Progenitor cell of endocrine pancreas (in vitro differentiated cells): ENCODE results near the gene DENND6B. TPM values are rescaled to one million over a fixed set of nuclear protein-coding genes. Genes with fewer than 3 reads are reported as not detected.
"Not testable (repeated sequence)": the region's sequence is repeated elsewhere in the genome, so short reads cannot be mapped to it uniquely, and the experiment has no call there.

ENCODE experiments used
- DNase-seq: peaks from one replicate; pipeline ENCODE4 v3.0.0; 2021; ENCODE audit warnings: low spot score; ENCODE audit not compliant: unreplicated experiment
- H3K27ac Mint-ChIP-seq: 2 replicates; pipeline ENCODE4 v1.8.0; 2021; ENCODE audit warnings: mild to moderate bottlenecking, moderate library complexity, mixed read lengths
- H3K27me3 Mint-ChIP-seq: 2 replicates; pipeline ENCODE4 v1.8.0; 2021; ENCODE audit warnings: mixed read lengths
- H3K36me3 Mint-ChIP-seq: 2 replicates; pipeline ENCODE4 v1.8.0; 2022; ENCODE audit warnings: mixed read lengths; ENCODE audit not compliant: insufficient read depth
- H3K4me1 Mint-ChIP-seq: 2 replicates; pipeline ENCODE4 v1.8.0; 2021; ENCODE audit warnings: low read depth, mixed read lengths
- H3K4me3 Mint-ChIP-seq: 2 replicates; pipeline ENCODE4 v1.8.0; 2021; ENCODE audit warnings: low read depth, mild to moderate bottlenecking, moderate library complexity, mixed read lengths
- H3K9me3 Mint-ChIP-seq: 2 replicates; pipeline ENCODE4 v1.8.0; 2021; ENCODE audit warnings: low read depth, mixed read lengths
- CTCF ChIP-seq: fragments of 200-600 bp; sonication (generic); IDR thresholded peaks from one replicate; pipeline ENCODE4 v1.5.0; 2021; ENCODE audit warnings: antibody characterized with exemption, mild to moderate bottlenecking; ENCODE audit not compliant: unreplicated experiment
- long read RNA-seq: library from polyadenylated mRNA; unstranded; transcript quantifications from one replicate; pipeline ENCODE4 v2.0.0, GENCODE V29; 2020
- total RNA-seq: library from RNA; stranded (reverse); gene quantifications from 2 replicates; pipeline ENCODE4 v1.2.1, GENCODE V29; 2021

Gene DENND6B
- 35.1 and 36.4 TPM in 2 replicates for total RNA-seq
- long read RNA-seq, full-length matches to known transcripts = 3 of 9 reads
- long read RNA-seq, partial matches to known transcripts = 0 of 9 reads
- long read RNA-seq, other reads (novel, unspliced or antisense) = 6 of 9 reads

- Mint-ChIP-seq H3K27ac (peak within 1 kb of the TSS; percentile 90), H3K4me1 (peaks cover 7% of the 10 kb centered on the region), H3K27me3 (no peaks in the 10 kb centered on the region), H3K9me3 (no peaks in the 10 kb centered on the region), H3K36me3 (no peaks in the 10 kb centered on the region), H3K4me3 (peak within 1 kb of the TSS; percentile 94)
- TF ChIP-seq CTCF = peak; percentile 56
- peak; percentile 74 for DNase-seq
Observed at GRCh38 chr22:50326956-50327710, at the start of gene DENND6B. Gene DENND6B, minus strand, starts transcription at chr22:50327012. Its CDS starts 24 bp downstream, at chr22:50326988.

DNA sequence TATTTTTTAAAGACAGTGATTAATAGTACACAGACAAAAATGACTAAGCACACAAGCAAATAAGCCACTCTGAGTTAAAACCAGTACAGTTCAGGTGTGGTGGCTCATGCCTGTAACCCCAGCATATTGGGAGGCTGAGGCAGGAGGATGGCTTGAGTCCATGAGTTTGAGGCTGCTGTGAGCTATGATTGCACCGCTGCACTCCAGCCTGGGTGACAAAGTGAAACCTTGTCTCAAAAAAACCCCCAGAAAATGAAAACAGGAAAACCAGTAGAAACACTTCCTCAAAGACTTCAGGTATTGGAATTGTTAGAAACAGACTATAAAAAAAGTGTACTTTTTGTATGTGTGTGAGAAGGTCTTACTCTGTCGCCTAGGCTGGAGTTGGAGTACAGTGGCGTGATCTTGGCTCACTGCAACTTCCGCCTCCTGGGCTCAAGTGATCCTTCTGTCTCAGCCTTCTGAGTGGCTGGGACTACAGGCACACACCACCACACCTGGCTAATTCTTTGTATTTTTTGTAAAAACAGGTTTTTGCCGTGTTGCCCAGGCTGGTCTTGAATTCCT is 49.4 kb upstream of the DENND6B start:
- H3K9me3 Mint-ChIP-seq = no peaks in the 10 kb centered on the region
- DNase-seq = no peak
- no peaks in the 10 kb centered on the region for H3K27me3 Mint-ChIP-seq
- H3K4me1 Mint-ChIP-seq = no peaks in the 10 kb centered on the region
- H3K4me3 Mint-ChIP-seq = no peak overlapping the region
- no peak for TF ChIP-seq CTCF
- H3K27ac Mint-ChIP-seq = no peak overlapping the region
- H3K36me3 Mint-ChIP-seq = peaks cover 36% of the 10 kb centered on the region

DNA sequence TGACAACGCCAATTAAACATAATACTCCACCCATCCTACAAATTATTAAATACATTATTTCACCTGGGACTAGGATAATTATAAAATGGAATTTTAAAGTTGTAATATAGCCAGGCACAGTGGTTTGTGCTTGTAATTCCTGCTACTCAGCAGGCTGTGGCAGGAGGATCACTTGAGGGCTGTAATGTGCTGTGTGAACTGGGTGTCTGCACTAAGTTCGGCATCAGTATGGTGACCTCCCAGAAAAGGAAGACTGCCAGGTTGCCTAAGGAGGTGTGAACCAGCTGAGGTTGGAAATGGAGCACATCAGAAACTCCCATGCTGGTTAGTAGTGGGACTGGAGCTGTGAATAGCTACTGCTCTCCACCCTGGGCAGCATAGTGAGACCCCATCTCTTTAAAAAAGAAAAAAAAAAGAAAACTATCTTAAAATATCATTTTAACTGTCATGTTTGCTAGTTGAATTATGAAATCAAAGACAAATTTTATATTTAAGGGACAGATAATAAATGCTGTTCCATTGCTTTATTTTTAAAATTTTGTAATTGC is 44.4 kb upstream of the DENND6B start:
- Mint-ChIP-seq H3K4me3 (no peak overlapping the region), H3K9me3 (no peaks in the 10 kb centered on the region), H3K36me3 (peaks cover 32% of the 10 kb centered on the region), H3K27ac (no peak overlapping the region), H3K4me1 (no peaks in the 10 kb centered on the region), H3K27me3 (no peaks in the 10 kb centered on the region)
- TF ChIP-seq CTCF = no peak
- no peak for DNase-seq

- H3K27me3 Mint-ChIP-seq = no peaks in the 10 kb centered on the region
- no peak for TF ChIP-seq CTCF
- H3K9me3 Mint-ChIP-seq = no peaks in the 10 kb centered on the region
- H3K27ac Mint-ChIP-seq = peak overlapping the region; percentile 10
- H3K4me3 Mint-ChIP-seq = no peak overlapping the region
- H3K4me1 Mint-ChIP-seq = peaks cover 3% of the 10 kb centered on the region
- peaks cover 25% of the 10 kb centered on the region for H3K36me3 Mint-ChIP-seq
- DNase-seq = no peak
Observed at GRCh38 chr22:50367778-50368500, 41.1 kb upstream of the DENND6B start.

- H3K4me1 Mint-ChIP-seq, H3K27me3 Mint-ChIP-seq, DNase-seq, H3K27ac Mint-ChIP-seq, H3K4me3 Mint-ChIP-seq, H3K9me3 Mint-ChIP-seq: not testable (repeated sequence)
- peaks cover 22% of the 10 kb centered on the region for H3K36me3 Mint-ChIP-seq
Observed at GRCh38 chr22:50363803-50364194, 37.0 kb upstream of the DENND6B start.
